Activated T-cell treated with anti-CD3 and anti-CD28 coated beads for 4 hours (primary cell): Measurements from ENCODE around the gene KNCN.

Experiments used
- DNase-seq: peaks from one replicate; pipeline ENCODE4 v3.0.0-alpha.2; 2020

KNCN gene

GRCh38 chr1:46563341-46563740, 11.9 kb upstream of the KNCN start:
- DNase-seq, result no peak

GRCh38 chr1:46562498-46562897, 11.1 kb upstream of the KNCN start:
- DNase-seq, result no peak

GRCh38 chr1:46558966-46559365, 7.5 kb upstream of the KNCN start:
- DNase-seq, result no peak

- no peak for DNase-seq
Measured at GRCh38 chr1:46558141-46558963, 6.9 kb upstream of the KNCN start.

- DNase-seq, result no peak
Measured at GRCh38 chr1:46557403-46557802, 6.0 kb upstream of the KNCN start.

GRCh38 chr1:46556822-46557221, 5.4 kb upstream of the KNCN start:
- no peak for DNase-seq

- no peak for DNase-seq
Measured at GRCh38 chr1:46555826-46556619, 4.6 kb upstream of the KNCN start.

GRCh38 chr1:46554597-46555381, 3.3 kb upstream of the KNCN start:
- no peak for DNase-seq

GRCh38 chr1:46554236-46554596, 2.8 kb upstream of the KNCN start:
- DNase-seq, result no peak

- no peak for DNase-seq
Measured at GRCh38 chr1:46553506-46553905, 2.1 kb upstream of the KNCN start.

- no peak for DNase-seq
Measured at GRCh38 chr1:46552357-46553237, 1.1 kb upstream of the KNCN start.

- DNase-seq, result no peak
Measured at GRCh38 chr1:46550751-46551231, 656 bp downstream of the KNCN start.

- no peak for DNase-seq
Measured at GRCh38 chr1:46549697-46550681, 1.5 kb downstream of the KNCN start.

GRCh38 chr1:46547481-46548383, 3.7 kb downstream of the KNCN start:
- no peak for DNase-seq

- no peak for DNase-seq
Measured at GRCh38 chr1:46546210-46546609, 5.2 kb downstream of the KNCN start.

GRCh38 chr1:46545784-46546183, 5.7 kb downstream of the KNCN start:
- DNase-seq, result no peak

- DNase-seq, result no peak
Measured at GRCh38 chr1:46544561-46545240, 6.7 kb downstream of the KNCN start.

- DNase-seq, result no peak
Measured at GRCh38 chr1:46543761-46544560, 7.5 kb downstream of the KNCN start.
